ENCODE data around the gene PRPF19.

PRPF19 gene

GRCh38 chr11:60923326-60923725, 16.9 kb upstream of the PRPF19 start:
- no peaks in the 10 kb centered on the region for H4K20me1 ChIP-seq (ENCODE audit: control insufficient read depth, insufficient read depth, low read depth, low read length)
- peaks cover 37% of the 10 kb centered on the region for H3K4me1 ChIP-seq (ENCODE audit: control insufficient read depth, low read length)
- no peaks in the 10 kb centered on the region for H3K9me3 ChIP-seq (ENCODE audit: control insufficient read depth, insufficient read depth, low read length)
- H3K9me2 ChIP-seq (replicated peaks; ENCODE audit: control insufficient read depth, low read length), result no peaks in the 10 kb centered on the region
- peak overlapping the region; percentile 82; the same call in 1 of the 2 replicates for H3K4me2 ChIP-seq (ENCODE audit: low read length)
- H3K79me2 ChIP-seq (ENCODE audit: control insufficient read depth, low read length), result peaks cover 16% of the 10 kb centered on the region
- H3K4me3 ChIP-seq (ENCODE audit: low read length), result no peak overlapping the region
- no peak overlapping the region for H3K27ac ChIP-seq (ENCODE audit: low read depth, low read length)
- H3F3A ChIP-seq (ENCODE audit: control insufficient read depth, insufficient read depth), result peaks cover 3% of the 10 kb centered on the region; the same call in 1 of the 2 replicates
- H3K36me3 ChIP-seq (ENCODE audit: control insufficient read depth, low read length), result peaks cover 48% of the 10 kb centered on the region
- TF ChIP-seq CTCF (IDR thresholded peaks at IDR 0.05; ENCODE audit: low read depth, low read length, poor library complexity, severe bottlenecking) (no peak), EZH2phosphoT487 (IDR thresholded peaks at IDR 0.05; ENCODE audit: borderline replicate concordance, low read length) (no peak)
- H3K27me3 ChIP-seq (ENCODE audit: control insufficient read depth, low read length), result peaks cover 7% of the 10 kb centered on the region

- Histone ChIP-seq H3K27ac (ENCODE audit: low read depth, low read length) (no peak overlapping the region), H3K27me3 (ENCODE audit: control insufficient read depth, low read length) (peaks cover 7% of the 10 kb centered on the region), H3K9me3 (ENCODE audit: control insufficient read depth, insufficient read depth, low read length) (no peaks in the 10 kb centered on the region), H4K20me1 (ENCODE audit: control insufficient read depth, insufficient read depth, low read depth, low read length) (no peaks in the 10 kb centered on the region), H3K4me2 (ENCODE audit: low read length) (no peak overlapping the region), H3K4me1 (ENCODE audit: control insufficient read depth, low read length) (peaks cover 41% of the 10 kb centered on the region), H3K79me2 (ENCODE audit: control insufficient read depth, low read length) (peaks cover 20% of the 10 kb centered on the region), H3K9me2 (replicated peaks; ENCODE audit: control insufficient read depth, low read length) (no peaks in the 10 kb centered on the region), H3F3A (ENCODE audit: control insufficient read depth, insufficient read depth) (peaks cover 3% of the 10 kb centered on the region; the same call in 1 of the 2 replicates), H3K36me3 (ENCODE audit: control insufficient read depth, low read length) (peaks cover 51% of the 10 kb centered on the region), H3K4me3 (ENCODE audit: low read length) (no peak overlapping the region)
- TF ChIP-seq CTCF (IDR thresholded peaks at IDR 0.05; ENCODE audit: low read depth, low read length, poor library complexity, severe bottlenecking) (no peak), EZH2phosphoT487 (IDR thresholded peaks at IDR 0.05; ENCODE audit: borderline replicate concordance, low read length) (no peak)
Measured at GRCh38 chr11:60922906-60923305, 16.5 kb upstream of the PRPF19 start.

- Histone ChIP-seq H3K4me1 (ENCODE audit: control insufficient read depth, low read length) (peaks cover 51% of the 10 kb centered on the region), H3K36me3 (ENCODE audit: control insufficient read depth, low read length) (peaks cover 60% of the 10 kb centered on the region), H3F3A (ENCODE audit: control insufficient read depth, insufficient read depth) (peaks cover 3% of the 10 kb centered on the region; the same call in 1 of the 2 replicates), H3K9me3 (ENCODE audit: control insufficient read depth, insufficient read depth, low read length) (no peaks in the 10 kb centered on the region), H3K27ac (ENCODE audit: low read depth, low read length) (no peak overlapping the region), H3K79me2 (ENCODE audit: control insufficient read depth, low read length) (peaks cover 31% of the 10 kb centered on the region), H3K4me2 (ENCODE audit: low read length) (no peak overlapping the region), H3K27me3 (ENCODE audit: control insufficient read depth, low read length) (peaks cover 7% of the 10 kb centered on the region), H3K9me2 (replicated peaks; ENCODE audit: control insufficient read depth, low read length) (no peaks in the 10 kb centered on the region), H3K4me3 (ENCODE audit: low read length) (no peak overlapping the region), H4K20me1 (ENCODE audit: control insufficient read depth, insufficient read depth, low read depth, low read length) (no peaks in the 10 kb centered on the region; the same call in 1 of the 2 replicates)
- TF ChIP-seq EZH2phosphoT487 (IDR thresholded peaks at IDR 0.05; ENCODE audit: borderline replicate concordance, low read length) (no peak), CTCF (IDR thresholded peaks at IDR 0.05; ENCODE audit: low read depth, low read length, poor library complexity, severe bottlenecking) (no peak)
Measured at GRCh38 chr11:60921777-60922335, 15.5 kb upstream of the PRPF19 start.
